IPS DF 4.7 (cell line): ENCODE results near the gene MAN1C1.

Experiments
- DNase-seq: peaks from one replicate; pipeline ENCODE4 v3.0.0-alpha.2; 2013; ENCODE audit warnings: low spot score; ENCODE audit errors: extremely low read depth

MAN1C1 gene

DNA sequence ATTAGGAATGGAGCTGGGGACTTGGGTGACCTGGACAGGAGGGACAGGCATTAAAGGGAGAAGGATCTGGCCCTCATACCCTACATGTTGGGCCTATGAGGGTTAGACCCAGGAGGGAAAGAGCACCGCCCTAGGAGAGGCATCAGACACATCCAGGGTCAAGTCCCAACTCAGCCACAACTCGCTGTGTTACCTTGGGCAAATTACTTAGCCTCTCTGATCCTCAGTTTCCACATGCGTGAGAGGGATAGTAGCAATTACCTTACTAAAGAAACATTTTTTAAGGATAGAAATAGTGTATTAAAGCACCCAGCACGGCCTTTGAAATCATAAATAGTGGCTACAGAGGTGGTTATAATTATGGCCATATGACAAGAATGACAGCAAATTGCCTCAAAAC, 163.3 kb downstream of the MAN1C1 start:
- DNase-seq, result no peak

DNA sequence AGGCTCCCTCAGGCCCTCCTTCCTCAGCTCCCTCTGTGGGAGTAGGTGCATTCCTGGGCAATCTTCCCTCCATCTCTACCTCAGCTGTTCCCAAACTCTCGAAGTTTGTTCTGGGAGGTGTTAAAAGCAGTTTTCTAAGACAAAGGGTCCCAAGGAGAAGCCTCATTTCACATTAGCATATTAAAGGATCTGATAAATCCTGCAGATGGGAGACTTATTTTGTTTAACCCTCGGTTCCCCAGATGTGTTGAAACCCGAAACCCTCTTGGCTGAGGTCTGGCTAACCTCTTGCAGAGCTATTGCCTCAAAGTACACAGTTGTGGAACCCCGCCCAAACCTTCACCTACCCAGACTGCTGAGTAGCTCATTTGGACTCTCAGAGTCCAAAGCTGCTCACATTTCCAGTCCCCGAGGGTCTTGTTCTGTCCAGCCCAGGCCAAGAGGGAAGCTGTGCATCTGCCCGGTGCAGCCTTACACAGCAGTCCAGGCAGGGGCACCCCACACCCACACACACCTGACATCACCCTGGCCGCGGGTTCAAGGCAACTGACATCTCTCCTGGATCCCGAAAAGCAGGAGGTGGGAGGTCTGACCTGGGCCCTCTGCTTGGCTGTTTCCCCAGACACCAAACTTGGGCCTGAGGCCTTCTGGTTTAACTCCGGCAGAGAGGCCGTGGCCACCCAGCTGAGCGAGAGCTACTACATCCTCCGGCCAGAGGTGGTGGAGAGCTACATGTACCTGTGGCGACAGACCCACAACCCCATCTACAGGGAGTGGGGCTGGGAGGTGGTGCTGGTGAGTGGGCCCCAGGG, 163.9 kb downstream of the MAN1C1 start:
- DNase-seq, result peak; percentile 44

DNA sequence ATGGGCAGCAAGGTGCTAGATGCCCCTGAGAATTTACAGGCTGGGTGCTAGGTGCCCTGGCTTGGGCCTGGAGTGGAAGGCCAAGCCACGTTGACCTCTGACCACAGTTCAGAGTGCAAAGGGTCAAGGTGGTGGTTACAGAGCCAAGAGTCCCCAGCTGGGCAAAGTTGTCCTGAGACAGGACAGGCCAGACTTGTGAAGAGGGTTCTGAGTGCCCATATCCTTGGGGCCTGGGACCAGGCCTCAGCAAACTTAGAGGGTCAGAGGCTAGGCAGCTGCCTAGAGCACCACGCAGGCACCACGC, 164.5 kb downstream of the MAN1C1 start:
- DNase-seq, result no peak

DNA sequence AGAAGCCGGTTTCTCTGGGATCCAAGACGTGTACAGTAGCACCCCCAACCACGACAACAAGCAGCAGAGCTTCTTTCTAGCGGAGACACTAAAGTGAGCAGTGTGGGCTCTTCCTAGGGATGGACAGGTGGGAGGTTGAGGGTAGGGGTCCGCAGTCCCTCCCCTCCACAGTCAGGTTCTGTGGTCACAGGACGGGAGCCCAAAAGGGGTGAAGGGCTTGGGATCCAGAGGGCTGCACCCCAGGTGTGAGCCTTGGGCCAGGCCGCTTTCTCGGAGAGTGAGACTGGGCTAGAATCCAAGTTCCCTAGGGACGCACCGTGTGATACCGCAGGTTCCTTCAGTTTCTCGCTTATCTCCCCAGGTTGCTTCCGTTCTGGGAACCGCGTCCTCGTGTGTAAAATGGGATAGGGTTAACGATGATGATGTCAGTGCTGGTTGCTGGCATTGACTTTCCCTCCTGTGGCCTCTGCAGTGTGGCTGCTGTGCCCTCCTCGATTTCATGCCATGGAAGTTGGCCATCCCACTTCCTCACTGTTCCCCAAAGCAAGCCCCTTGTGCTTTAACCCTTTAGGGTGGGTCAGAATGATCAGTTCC, 166.1 kb downstream of the MAN1C1 start:
- DNase-seq, result no peak

DNA sequence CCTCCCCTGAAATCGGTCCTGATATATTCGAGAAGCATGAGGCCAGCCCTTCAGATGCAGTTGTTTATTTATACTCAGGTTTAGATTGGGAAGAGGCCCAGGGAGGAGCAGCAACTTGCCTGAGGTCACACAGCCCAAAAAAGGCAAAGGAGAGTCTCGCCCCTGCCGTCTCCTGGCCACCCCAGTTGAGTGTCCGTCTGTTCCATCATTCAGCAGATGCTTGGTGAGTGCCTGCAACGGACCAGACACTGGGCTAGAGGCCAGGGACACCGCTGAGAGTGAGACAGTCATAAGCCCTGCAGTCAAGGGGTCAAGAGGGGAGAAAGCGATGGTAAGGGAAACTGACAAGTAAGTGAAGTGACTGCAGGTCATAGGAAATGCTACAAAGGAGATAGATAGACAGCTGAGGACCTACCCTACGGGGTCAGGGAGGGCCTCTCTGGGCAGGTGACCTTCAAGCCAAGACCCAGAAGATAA, 168.0 kb downstream of the MAN1C1 start:
- DNase-seq, result no peak

DNA sequence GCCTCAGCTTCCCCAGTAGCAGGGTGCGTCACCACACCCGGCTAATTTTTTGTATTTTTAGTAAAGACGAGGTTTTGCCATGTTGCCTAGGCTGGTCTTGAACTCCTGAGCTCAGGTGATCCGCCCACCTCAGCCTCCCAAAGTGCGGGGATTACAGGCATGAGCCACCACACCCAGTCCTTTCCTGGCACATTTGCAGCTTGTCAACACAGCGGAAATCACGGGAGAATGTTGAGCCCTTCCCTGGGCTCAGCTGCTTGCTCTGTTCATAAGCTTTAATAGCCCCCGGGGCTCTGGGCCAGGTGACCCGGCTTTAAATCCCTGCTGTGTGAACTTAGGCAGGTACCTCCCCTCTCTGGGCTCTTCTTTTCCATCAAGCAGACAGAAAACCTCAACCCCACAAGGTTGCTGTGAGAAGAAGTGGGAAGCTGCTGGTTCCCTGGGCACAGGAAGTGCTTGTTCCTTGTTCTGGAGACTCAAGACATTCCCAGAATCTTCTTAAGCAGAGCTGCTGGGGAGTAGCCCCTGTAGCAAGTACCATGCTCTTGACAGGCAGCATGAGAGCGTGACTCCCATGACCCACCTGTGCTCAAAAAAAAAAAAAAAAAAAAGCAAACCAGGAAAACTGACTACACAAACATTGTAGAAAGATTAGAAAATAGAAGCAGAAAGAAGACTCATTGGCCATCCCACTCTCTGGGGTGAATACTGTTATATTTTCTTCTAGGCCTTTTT, 168.9 kb downstream of the MAN1C1 start:
- DNase-seq, result no peak

DNA sequence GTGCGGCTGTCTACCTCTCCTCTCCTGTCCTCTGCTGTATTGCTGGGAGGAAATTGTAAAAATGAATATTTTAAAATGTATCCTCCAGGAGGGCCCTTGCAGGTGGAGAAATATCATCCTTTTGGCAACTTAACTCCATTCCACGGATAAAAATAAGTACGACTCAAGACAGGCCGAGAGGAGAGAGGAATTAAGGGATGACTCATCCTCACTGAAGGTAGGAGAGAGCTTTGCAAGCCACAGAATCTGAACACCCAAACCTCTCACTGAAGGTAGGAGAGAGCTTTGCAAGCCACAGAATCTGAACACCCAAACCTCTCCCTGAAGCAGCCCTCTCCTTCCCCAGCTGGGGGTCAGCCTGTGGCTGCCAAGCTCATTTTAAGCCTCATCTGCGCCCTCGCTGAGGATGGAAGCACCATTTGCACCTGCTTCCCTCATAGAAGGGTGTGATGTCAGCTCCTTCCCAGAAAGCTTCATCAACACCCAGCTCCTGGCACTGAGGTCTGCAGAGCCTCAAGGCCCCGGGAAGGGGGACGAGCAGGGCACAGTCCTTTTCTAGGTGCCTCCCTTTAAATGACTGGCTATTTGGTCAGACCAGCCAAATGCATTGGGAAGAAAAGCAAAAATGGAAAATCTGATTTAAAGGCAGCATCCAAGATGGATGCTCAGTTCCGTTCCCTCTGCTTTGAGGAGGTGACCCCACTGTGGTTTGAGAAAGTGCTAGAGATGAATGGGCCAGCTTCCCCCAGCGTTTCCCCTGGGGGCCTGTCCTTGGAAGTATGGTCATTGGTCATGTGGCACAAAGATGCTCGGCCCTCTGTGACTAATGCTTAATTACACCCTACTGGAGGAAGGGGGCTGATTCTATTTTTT, 170.5 kb downstream of the MAN1C1 start:
- no peak for DNase-seq

DNA sequence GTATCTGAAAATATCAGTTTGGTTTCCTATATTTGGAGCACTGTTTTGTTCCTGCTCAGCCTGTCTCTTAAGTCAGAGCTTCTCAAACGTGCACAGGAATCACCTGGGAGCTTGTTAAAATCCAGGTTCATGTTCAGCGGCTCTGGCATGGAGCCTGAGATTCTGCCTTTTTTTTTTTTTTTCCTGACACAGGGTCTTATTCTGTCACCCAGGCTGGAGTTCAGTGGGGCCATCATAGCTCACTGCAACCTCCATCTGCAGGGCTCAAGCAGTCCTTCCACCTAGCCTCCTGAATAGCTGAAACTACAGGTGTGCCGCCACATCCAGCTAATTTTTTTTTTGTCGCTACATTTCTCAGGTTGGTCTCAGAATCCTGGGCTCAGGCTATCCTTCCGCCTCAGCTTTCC, 171.2 kb downstream of the MAN1C1 start:
- no peak for DNase-seq

DNA sequence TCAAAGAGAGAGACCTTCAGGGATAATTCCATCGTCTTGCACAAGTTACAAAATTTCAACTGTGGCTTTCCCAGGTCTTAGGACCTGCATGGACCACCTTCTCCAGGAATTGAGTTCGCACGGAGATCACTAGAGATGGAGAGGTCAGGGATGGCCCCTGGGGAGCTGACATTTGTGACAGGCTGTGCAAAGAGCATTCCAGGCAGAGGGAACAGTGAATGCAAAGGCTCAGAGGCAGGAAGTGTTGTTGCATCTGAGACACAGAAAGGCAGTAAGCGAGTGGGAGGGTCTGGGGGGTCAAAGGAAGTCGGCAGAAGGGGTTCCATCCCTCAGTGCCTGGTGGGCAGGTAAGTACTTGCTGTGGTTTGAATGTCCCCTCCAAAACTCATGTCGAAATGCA, 173.9 kb downstream of the MAN1C1 start:
- no peak for DNase-seq

DNA sequence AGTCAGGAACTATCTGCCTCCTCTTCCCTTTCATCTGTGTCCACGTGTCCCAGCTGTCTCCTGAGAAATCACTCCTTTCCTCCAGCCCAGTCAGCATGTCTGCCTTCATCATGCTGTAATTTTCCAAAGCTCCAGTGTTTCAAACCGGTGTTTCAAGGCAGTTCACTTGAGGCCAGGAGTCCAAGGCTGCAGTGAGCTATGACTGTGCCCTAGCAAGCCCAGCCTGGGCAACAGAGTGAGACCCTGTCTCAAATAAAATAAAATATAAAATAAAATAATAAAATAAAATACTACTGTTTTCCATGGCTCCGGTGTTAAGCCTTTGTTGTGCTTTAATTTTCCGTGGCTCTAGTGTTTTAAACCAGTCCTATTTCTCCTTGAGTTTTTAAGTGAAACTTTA, 175.5 kb downstream of the MAN1C1 start:
- DNase-seq, result no peak

DNA sequence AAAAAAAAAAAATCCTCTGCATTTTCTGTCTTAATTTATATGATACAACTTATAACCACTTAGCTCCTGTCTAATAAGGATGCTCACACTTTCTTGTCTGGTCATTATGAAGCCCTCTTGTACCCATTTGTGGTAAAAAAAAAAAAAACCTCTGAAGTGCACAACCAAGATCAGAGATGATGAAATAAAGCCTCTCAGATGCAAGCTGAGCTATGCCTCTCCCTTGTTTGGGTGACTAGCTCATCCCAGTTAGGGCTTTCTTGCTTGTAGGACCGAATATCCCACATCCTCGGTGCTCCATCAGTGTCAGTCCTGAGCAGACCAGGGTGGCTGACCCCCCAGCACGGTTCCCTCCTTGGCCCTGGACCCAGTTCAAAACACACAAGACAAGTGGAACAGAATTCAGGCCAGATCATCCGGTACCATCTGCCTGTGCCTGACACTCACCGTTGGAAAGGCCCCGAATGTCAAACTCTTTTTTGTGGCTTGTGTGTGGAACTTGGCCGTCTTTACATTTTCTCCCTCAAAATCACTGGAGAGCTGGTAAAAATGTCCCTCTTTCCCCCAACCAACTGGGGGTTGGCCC, 177.1 kb downstream of the MAN1C1 start:
- DNase-seq, result no peak

DNA sequence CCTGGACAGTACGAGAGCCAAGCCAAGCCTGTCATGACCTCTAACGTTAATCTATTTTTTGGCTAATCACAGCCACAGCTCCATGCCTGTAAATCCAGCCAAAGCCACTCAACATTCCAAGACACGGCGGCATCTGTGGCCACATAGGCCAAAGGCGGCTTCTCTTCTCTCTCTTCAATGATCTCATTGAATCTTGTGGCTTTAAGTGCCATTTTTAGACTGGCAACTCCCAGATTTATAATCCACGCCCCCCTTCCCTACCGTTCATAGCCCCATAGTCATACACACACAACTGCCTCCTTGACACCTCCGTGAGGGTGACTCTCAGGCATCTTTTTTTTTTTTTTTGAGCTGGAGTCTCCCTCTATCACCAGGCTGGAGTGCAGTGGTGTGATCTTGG, 177.7 kb downstream of the MAN1C1 start:
- no peak for DNase-seq

DNA sequence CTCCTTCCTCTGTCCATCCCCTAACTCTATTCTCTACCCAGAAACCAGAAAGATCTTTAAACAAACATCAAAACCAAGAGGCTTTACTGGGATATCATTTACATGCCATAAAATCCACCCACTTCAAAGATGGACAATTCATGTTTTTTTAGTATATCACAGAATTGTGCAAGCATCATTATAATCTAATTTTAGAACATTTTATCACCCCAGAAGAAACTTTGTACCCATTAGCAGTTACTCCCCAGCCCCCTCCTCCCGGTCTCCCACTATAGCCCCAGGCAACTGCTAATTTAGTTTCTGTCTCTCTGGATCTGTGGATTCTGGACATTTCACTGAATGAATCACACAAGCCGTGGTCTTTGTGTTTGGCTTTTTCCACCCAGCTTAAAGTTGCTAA, 178.6 kb downstream of the MAN1C1 start:
- no peak for DNase-seq

DNA sequence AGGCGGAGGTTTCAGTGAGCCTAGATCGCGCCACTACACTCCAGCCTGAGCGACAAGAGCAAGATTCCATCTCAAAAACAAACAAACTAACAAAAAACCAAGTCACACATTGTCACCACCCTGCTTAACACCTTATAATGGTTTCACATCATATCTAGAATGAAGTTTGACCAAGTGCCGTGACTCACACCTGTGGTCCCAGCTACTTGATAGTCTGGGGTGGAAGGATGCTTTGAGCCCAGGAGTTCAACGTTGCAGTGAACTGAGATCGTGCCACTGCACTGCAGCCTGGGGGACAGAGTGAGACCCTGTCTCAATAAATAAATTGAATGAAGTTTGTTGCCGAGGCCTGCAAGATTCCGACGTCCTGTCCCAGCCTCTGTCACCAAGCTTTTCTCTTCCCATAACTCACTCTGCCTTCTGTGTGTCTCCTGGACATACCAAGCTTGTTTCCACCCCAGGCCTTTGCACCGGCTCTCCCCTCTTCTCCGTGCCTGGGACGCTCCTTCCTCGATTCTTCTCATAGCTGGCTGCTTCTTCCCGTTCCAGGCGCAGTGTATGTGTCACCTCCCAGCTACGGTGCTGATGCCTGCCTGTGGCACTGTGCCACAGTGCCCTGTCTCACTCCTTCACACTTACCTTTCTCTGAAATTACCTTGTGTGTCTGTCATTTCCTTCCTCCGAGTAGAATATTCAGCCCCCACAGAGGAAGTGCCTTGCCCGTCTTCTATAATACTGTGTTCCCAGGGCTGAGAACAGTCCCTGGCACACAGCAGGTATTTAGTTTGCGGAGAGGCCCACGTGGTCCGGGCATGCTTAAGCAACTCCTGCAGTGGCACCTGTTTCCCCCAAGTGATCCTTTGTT, 179.6 kb downstream of the MAN1C1 start:
- no peak for DNase-seq

DNA sequence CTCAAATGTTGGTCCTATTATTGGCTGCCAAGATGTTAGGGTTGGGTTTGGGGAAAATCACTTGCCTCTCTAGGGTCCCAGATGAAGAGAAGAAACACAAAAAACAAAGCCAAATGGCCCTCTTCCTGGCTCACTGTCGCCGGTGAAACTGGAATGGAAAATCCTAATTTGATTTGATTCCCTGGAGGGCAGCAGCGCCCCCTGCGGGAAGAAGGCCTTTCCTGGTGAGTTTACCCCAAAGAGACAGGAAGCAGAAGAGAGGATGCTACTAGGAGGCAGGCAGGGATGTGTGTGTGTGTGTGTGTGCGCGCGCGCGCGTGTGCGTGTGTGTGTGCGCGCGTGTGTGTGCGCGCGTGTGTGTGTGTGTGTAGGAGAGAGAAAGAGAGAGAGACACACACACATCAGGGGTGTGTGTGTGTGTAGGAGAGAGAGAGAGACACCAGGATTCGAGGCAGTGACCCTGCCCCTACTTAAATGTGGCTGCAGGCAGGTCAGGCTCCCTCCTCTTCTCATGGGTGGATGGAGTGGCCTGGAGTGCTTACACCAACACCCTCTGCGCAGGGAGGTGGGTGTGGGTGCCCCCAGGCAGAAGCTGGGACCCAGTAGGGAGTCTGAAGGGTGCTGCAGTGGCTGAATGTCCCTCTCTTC, 180.3 kb downstream of the MAN1C1 start:
- no peak for DNase-seq

DNA sequence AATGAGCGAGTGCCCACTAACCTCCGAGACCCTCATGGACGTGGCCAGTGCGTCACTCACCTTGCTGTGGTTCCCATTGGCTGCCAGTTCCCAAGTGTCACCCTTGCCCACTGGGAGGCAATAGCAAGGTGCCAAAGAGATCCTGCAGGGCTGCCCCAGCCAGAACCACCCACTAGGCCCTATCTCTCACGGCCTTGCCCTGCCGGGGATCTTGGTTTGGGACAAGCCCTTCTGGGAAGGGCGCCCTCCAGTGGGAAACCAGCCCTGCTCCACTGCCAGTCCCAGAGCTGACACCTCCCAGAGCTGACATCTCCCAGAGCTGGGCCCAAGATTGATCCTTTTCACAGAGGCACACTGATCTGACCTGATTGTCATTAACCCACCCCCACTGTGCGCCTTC, 181.3 kb downstream of the MAN1C1 start:
- no peak for DNase-seq

DNA sequence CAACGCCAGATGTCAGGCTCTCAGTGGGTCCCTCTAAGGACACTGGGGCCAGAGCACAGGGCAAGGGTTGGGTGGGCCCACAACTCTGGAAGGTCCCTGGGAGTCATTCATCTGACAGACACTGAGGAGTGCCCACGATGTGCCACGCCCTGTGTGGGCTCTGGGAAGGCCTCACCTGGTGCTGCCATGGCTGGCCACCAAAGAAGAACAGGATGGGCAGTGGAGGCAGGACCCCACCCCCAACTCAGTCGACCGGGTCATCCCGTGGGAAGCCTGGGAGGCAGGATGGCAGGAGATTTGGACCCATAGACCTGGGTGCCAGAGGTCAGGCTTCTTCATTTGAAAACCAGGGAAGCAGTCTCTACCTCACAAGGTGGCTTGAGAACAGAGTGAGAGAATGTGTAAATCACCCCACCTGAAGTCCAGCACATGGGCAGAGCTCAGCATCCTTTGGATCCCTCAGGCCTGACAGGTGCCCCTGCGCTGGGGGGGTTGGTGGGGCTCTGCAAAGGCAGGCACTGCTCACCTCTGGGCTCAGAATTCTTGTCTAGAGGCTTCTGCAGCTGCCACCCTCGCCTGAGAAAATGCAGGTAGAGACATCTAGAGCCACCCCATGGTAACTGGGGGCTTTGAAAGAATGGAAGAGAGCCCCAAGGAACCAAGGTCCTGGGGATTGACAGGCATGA, 182.2 kb downstream of the MAN1C1 start:
- no peak for DNase-seq

DNA sequence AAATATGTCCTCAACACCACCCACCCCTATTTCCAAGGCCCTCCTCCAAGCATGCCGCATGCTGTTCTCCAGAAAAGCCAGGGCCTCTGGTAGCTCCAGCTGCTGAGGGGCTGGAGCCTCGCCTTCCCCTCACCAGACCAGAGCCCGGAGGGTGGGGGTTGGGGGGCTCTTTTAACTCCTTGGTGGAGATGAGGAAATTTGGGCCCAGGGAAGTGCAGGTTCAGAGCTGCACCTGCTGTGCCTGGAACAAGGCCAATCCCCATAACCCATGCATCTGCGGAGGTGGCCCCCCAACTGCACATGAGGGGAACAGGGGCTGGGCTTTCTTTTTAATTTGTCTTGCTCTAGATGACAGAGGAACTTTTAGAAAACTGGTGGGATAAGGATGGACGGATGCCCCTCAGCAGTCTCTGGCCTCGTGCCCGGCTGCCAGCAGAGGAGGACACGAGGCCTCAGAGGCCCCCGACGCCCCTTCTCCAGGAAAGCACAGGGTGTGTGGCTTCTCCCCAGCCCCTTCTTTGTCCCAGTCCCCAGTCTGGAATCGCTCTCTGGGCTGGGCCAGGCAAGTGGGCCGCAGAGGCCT, 182.9 kb downstream of the MAN1C1 start:
- DNase-seq, result no peak
